Epidermal melanocyte (primary cell): ENCODE measurements around the gene SUV39H1.
"Not testable (repeated sequence)": the region's sequence is repeated elsewhere in the genome, so short reads cannot be mapped to it uniquely, and the experiment has no call there.

Source experiments
- DNase-seq: peaks from one replicate; pipeline ENCODE4 v3.0.0; 2011; ENCODE audit warnings: low spot score; ENCODE audit not compliant: insufficient read length

SUV39H1 gene

GRCh38 chrX:48688531-48689150 lies 7.9 kb upstream of the SUV39H1 start:
- no peak for DNase-seq

- no peak for DNase-seq
These were observed 7.2 kb upstream of the SUV39H1 start for GRCh38 chrX:48689208-48689920.

GRCh38 chrX:48691746-48692145 lies 4.8 kb upstream of the SUV39H1 start:
- DNase-seq, result not testable (repeated sequence)

- no peak for DNase-seq
These were observed 1.6 kb upstream of the SUV39H1 start for GRCh38 chrX:48694776-48695533.

- DNase-seq, result no peak
These were observed 1.0 kb upstream of the SUV39H1 start for GRCh38 chrX:48695534-48695896.

- no peak for DNase-seq
These were observed 621 bp upstream of the SUV39H1 start for GRCh38 chrX:48695925-48696300.

GRCh38 chrX:48696909-48697727 lies 584 bp downstream of the SUV39H1 start:
- DNase-seq, result no peak

- no peak for DNase-seq
These were observed 1.8 kb downstream of the SUV39H1 start for GRCh38 chrX:48698306-48698705.

- DNase-seq, result no peak
These were observed 3.7 kb downstream of the SUV39H1 start for GRCh38 chrX:48700246-48700645.

- no peak for DNase-seq
These were observed 4.6 kb downstream of the SUV39H1 start for GRCh38 chrX:48700951-48701653.

- no peak for DNase-seq
These were observed 5.5 kb downstream of the SUV39H1 start for GRCh38 chrX:48702032-48702431.

- no peak for DNase-seq
These were observed 6.2 kb downstream of the SUV39H1 start for GRCh38 chrX:48702716-48703115.

- DNase-seq, result no peak
These were observed 6.7 kb downstream of the SUV39H1 start for GRCh38 chrX:48703228-48703627.

GRCh38 chrX:48703642-48704481 lies 7.3 kb downstream of the SUV39H1 start:
- no peak for DNase-seq

- no peak for DNase-seq
These were observed 9.3 kb downstream of the SUV39H1 start for GRCh38 chrX:48705871-48706270.

GRCh38 chrX:48709522-48710112 lies 13.1 kb downstream of the SUV39H1 start:
- no peak for DNase-seq

- DNase-seq, result no peak
These were observed 14.8 kb downstream of the SUV39H1 start for GRCh38 chrX:48711162-48711928.

GRCh38 chrX:48711929-48712505 lies 15.5 kb downstream of the SUV39H1 start:
- DNase-seq, result no peak

GRCh38 chrX:48713847-48714246 lies 17.3 kb downstream of the SUV39H1 start:
- DNase-seq, result no peak
